Right kidney (tissue), 9 donors: Measurements from ENCODE around the gene RNMT.
"Not testable (repeated sequence)": the region's sequence is repeated elsewhere in the genome, so short reads cannot be mapped to it uniquely, and the experiment has no call there.

Experiments
- DNase-seq: peaks from one replicate; pipeline ENCODE4 v3.0.0-alpha.2; 2016
- long read RNA-seq, 8 donors: transcript quantifications; one replicate each; lab custom pipeline, GENCODE V29; 2026

RNMT gene
- long read RNA-seq, donor 1, full-length matches to known transcripts = 5 of 5 reads
- long read RNA-seq, donor 1, partial matches to known transcripts = 0 of 5 reads
- long read RNA-seq, donor 1, other reads (novel, unspliced or antisense) = 0 of 5 reads
- long read RNA-seq, donor 2, partial matches to known transcripts = 0 of 1 reads
- long read RNA-seq, donor 2, other reads (novel, unspliced or antisense) = 0 of 1 reads
- long read RNA-seq, donor 3, full-length matches to known transcripts = 1 of 1 reads
- long read RNA-seq, donor 3, partial matches to known transcripts = 0 of 1 reads
- long read RNA-seq, donor 3, other reads (novel, unspliced or antisense) = 0 of 1 reads
- long read RNA-seq, donor 4, full-length matches to known transcripts = 3 of 10 reads
- long read RNA-seq, donor 4, partial matches to known transcripts = 7 of 10 reads
- long read RNA-seq, donor 4, other reads (novel, unspliced or antisense) = 0 of 10 reads
- long read RNA-seq, donor 5, full-length matches to known transcripts = 6 of 6 reads
- long read RNA-seq, donor 5, partial matches to known transcripts = 0 of 6 reads
- long read RNA-seq, donor 5, other reads (novel, unspliced or antisense) = 0 of 6 reads
- long read RNA-seq, donor 6, full-length matches to known transcripts = 3 of 21 reads
- long read RNA-seq, donor 6, partial matches to known transcripts = 18 of 21 reads
- long read RNA-seq, donor 6, other reads (novel, unspliced or antisense) = 0 of 21 reads
- long read RNA-seq, donor 7 = 0 reads
- long read RNA-seq, donor 8, full-length matches to known transcripts = 3 of 22 reads
- long read RNA-seq, donor 8, partial matches to known transcripts = 19 of 22 reads
- long read RNA-seq, donor 8, other reads (novel, unspliced or antisense) = 0 of 22 reads

GRCh38 chr18:13726232-13726971 is at the start of gene RNMT, which contains the start of gene FAM210A:
Gene RNMT (plus strand): TSS chr18:13726673. CDS start chr18:13731518, 4,845 bp downstream.
Gene FAM210A (minus strand): TSS chr18:13726558. CDS start chr18:13682077, 44,481 bp downstream.
- DNase-seq = peak; percentile 95

- not testable (repeated sequence) for DNase-seq
These were observed 49.1 kb upstream of the RNMT start for GRCh38 chr18:13677350-13677749.

DNA sequence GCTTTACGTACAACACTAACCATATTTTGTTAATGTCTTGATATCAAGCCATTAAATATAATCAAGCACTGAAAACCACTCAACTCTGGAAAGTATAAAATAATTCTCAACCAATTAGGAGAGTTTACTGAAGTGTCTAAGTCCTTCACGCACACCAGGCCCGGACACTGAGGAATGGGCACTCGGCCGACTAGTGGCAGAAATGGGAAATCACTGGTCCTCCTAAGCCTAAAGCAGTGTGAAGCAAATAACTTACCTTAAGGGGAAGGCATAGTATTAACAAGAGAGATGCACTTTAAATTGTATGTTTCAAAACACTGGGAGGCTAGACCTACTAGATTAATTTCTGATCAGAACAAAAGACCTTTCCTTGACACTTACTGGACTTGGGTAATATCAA is 45.9 kb upstream of the RNMT start:
- no peak for DNase-seq

GRCh38 chr18:13681701-13682100 is 44.8 kb upstream of the RNMT start:
- no peak for DNase-seq

- DNase-seq = no peak
These were observed 41.9 kb upstream of the RNMT start for GRCh38 chr18:13684546-13684945.

- no peak for DNase-seq
These were observed 38.0 kb upstream of the RNMT start for GRCh38 chr18:13688191-13689136.

- not testable (repeated sequence) for DNase-seq
These were observed 36.4 kb upstream of the RNMT start for GRCh38 chr18:13690060-13690459.

DNA sequence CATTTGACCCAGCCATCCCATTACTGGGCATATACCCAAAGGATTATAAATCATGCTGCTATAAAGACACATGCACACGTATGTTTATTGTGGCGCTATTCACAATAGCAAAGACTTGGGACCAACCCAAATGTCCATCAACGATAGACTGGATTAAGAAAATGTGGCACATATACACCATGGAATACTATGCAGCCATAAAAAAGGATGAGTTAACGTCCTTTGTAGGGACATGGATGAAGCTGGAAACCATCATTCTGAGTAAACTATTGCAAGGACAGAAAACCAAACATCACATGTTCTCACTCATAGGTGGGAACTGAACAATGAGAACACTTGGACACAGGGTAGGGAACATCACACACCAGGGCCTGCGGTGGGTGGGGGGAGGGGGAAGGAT is 31.1 kb upstream of the RNMT start:
- DNase-seq = not testable (repeated sequence)

- DNase-seq = no peak
These were observed 29.5 kb upstream of the RNMT start for GRCh38 chr18:13696961-13697360.

GRCh38 chr18:13700153-13700552 is 26.3 kb upstream of the RNMT start:
- no peak for DNase-seq

GRCh38 chr18:13703899-13704298 is 22.6 kb upstream of the RNMT start:
- DNase-seq = no peak

- no peak for DNase-seq
These were observed 16.1 kb upstream of the RNMT start for GRCh38 chr18:13710414-13710831.

- DNase-seq = no peak
These were observed 13.9 kb upstream of the RNMT start for GRCh38 chr18:13712400-13713131.

DNA sequence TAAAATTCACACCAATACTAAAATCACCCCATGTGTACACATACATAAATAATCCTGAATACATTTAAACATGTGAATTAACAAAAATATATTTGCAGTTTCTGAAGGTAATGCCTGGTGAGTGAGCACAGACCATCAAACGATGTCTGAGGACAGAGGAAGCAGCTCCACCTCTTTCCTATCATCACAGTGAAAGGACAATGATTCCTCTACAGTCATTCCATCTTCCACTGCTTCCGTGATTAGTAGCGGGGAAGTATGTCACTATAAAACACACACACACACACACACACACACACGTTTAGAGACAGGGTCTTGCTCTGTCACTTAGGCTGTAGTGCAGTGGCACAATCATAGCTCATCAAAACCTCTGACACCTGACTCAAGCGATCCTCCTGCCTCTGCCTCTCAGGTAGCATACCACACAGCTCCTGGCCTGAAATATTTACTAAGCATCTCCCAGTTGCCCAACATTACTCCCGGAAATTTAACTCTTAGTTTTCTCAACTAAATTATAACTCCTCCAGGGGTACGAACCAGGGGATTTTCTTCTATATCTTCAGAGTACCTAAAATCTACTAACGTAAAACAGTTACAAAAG is 12.9 kb upstream of the RNMT start:
- DNase-seq = no peak

DNA sequence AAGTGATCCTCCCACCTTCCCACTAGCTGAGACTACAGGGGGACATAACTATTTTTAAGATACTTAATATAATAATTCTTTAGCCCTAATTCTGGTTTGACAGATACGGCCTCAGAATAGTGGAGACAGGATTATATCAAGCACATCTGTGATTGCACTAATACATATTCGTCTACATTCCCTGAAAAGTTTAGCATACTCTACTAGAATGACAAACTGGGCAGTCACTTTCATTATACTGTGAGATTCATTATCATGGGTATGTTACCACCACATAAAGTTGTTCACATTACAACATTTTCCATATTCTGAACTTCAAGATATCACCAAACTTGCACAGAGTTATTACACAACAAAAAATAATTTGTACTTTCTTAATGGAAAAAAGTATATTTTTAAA is 11.1 kb upstream of the RNMT start:
- no peak for DNase-seq

- DNase-seq = no peak
These were observed 9.6 kb upstream of the RNMT start for GRCh38 chr18:13716916-13717315.

DNA sequence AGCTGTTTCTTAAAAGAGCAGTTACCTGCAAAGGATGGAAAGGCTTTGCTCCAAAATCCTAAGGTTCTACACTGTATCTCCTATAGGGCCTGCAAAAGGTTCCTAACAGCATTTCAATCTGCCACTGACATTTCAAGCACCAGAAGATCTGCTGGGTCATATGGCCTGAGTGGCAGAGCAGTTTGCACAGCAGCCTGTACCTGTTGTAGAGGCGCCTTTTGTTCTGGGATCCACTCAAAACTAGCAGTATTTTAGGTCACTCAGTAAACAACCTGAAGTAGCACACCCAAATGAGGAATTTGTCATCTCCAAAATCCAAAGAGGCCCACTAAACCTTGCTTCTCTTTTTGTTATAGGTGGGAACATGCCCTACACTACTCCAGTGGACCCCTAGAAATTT is 6.3 kb upstream of the RNMT start:
- DNase-seq = no peak

DNA sequence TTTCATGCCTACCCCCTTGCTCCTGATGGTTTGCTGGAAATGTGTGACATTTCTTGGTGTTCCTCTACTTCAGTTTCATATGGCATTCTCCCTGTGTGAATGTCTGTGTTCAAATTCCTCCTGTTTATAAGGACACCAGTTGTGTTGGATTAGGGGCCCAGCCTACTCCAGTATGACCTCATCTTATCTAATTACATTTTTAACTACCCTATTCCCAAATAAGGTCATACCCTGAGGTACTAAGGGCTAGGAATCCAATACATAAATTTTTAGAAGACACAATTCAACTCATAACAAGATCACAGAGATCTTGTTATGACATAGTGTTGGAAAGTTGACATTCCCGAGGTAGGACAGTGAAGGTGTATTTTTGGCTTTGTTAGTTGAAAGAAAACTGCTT is 5.6 kb upstream of the RNMT start:
- DNase-seq = no peak

DNA sequence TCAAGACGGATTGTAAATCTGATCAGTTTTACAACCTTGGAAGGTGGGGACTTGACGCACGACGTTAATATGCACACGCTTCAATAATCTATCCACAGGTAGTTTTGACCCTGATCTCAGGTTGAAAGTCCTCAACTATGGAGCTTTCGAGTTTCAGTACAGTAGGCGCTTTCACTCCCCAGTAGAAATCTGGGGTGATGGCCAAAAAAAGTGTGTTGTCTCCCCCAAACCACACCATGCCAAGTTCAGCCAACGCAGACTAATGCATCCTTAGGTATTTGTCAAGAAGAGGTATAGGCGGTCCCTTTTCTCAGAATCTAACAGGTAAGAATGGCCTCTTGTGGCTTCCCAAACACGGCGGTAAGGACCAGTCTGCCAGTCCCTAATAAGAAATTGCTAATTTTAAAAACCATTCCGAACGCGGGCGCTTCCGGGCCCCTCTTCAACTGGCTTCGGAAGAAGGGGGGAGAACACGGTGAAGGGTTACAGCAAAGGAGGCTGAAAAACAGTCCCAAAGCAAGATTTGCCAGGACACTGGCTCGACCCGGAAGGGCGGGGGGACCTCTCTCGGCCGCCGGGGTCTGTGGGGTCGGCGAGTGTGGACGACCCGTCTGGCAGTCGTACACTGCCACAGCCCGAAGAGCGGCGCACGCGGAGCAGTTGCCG is 774 bp upstream of the RNMT start:
- DNase-seq = no peak

GRCh38 chr18:13726972-13727331 is 479 bp downstream of the RNMT start:
- DNase-seq = no peak
